Ovary (tissue), 9 donors: ENCODE measurements around the gene HNRNPDL. TPM values are rescaled to one million over a fixed set of nuclear protein-coding genes. Genes with fewer than 3 reads are reported as not detected.

Experiments
- DNase-seq, 5 donors: peaks; one replicate each; pipeline ENCODE4 v3.0.0-alpha.2; 2019 to 2020
- H3K27ac ChIP-seq, 2 donors: fragments of 200-600 bp; one replicate each; pipeline versions ENCODE4 v1.5.1 to v1.8.0; 2019 to 2022
- H3K27me3 ChIP-seq: fragments of 200-600 bp; one replicate; pipeline ENCODE4 v1.8.0; 2022
- H3K36me3 ChIP-seq: fragments of 200-600 bp; sonication (generic); one replicate; pipeline ENCODE4 v1.5.1; 2019
- H3K4me1 ChIP-seq: one replicate; pipeline ENCODE4 v1.8.1; 2013; ENCODE audit warnings: mild to moderate bottlenecking, moderate library complexity; ENCODE audit not compliant: insufficient read depth
- H3K4me3 ChIP-seq: fragments of 200-600 bp; sonication (generic); one replicate; pipeline ENCODE4 v1.5.1; 2017
- H3K9me3 ChIP-seq, 2 donors: fragments of 200-600 bp in 1 of 2; sonication (generic) in 1 of 2; one replicate each; pipeline versions ENCODE4 v1.5.1 to v1.8.1; 2013 to 2019; ENCODE audit warnings: mild to moderate bottlenecking in 1 of 2, moderate library complexity in 1 of 2
- CTCF ChIP-seq, 3 donors: fragments of 450-650 bp in 2 of 3; fragments of 200-600 bp in 1 of 3; IDR thresholded peaks; one replicate each; pipeline versions ENCODE4 v1.5.1 to v1.8.0; 2016 to 2022; ENCODE audit warnings: antibody characterized with exemption in 3 of 3, mild to moderate bottlenecking in 1 of 3
- EP300 ChIP-seq: sonication (generic); formaldehyde crosslinking; IDR thresholded peaks from one replicate; pipeline ENCODE4 v1.6.1; 2017; ENCODE audit warnings: antibody characterized with exemption
- POLR2A ChIP-seq: fragments of 450-650 bp; IDR thresholded peaks from one replicate; pipeline ENCODE4 v1.6.1; 2017; ENCODE audit warnings: antibody characterized with exemption, mild to moderate bottlenecking, moderate library complexity
- WGBS, 3 donors: extraction: QIAGEN DNeasy Blood & Tissue Kit in 1 of 3; methylation state at CpG; one replicate each; pipeline versions ENCODE4 v1.1.5 to v1.1.7; 2013 to 2017; 5-methylcytosine and 5-hydroxymethylcytosine counted together
- intact Hi-C, 4 donors: fragments of 100-400 bp; cut with DNase I; formaldehyde crosslinking; loops; one replicate each; pipeline versions ENCODE4 v1.11.0 to v1.15.1; 2022 to 2023
- polyA plus RNA-seq, 2 donors: library from polyadenylated mRNA; stranded (reverse); fragments of 200-250 nt in 1 of 2; fragments of 350-450 nt in 1 of 2; fragmentation: Illumina TruSeq in 1 of 2; extraction: RNeasy Lipid Tissue Mini Kit (QIAGEN cat#74804) in 1 of 2; gene quantifications; one replicate each; pipeline ENCODE4 v1.2.3, GENCODE V29; 2013 to 2014
- total RNA-seq, 7 donors: library from RNA; depleted of rRNA in 2 of 7; stranded (reverse); fragments of >200 nt in 2 of 7; fragmentation: NEBNext Ultra II Directional in 3 of 7; extraction: Animal tissue kit (Norgen Biotek cat#: 25700) in 3 of 7; gene quantifications; one replicate each; pipeline versions ENCODE4 v1.1.0 to v1.2.4, GENCODE V29; 2016 to 2023
- donor health status: DM: no; HTN: no; CAD: no; lungs with moderate emphysema.
- donor health status: DM: no; HTN: no; CAD: no.
- donor health status: Bipolar disorder and iron deficiency.
- donor health status: DM: yes; HTN: yes; CAD: no.
- donor health status: DM: no; HTN: no; CAD: no.
- donor health status: DM: yes; HTN: yes; CAD: no.

The HNRNPDL gene
- total and polyA plus RNA-seq, 9 donors, result 204 to 406 (median 337) TPM

GRCh38 chr4:82423245-82424054, 6.8 kb downstream of the HNRNPDL start:
- 83 to 86% (median 85%) methylated on average over 7 of the region's 7 CpGs for WGBS, 3 donors
- no peaks in the 10 kb centered on the region for H3K36me3 ChIP-seq
- H3K4me3 ChIP-seq, result no peak overlapping the region
- H3K9me3 ChIP-seq, result no peaks in the 10 kb centered on the region
- no peak for DNase-seq
- peaks cover 4% of the 10 kb centered on the region for H3K4me1 ChIP-seq
- intact Hi-C loops, result no loop called here
- no peaks in the 10 kb centered on the region for H3K27me3 ChIP-seq
- H3K27ac ChIP-seq, result no peak overlapping the region
- no peak for TF ChIP-seq CTCF (IDR thresholded peaks at IDR 0.05)
- no peak for TF ChIP-seq POLR2A
- no peak for TF ChIP-seq EP300

- Histone ChIP-seq H3K27me3 (no peaks in the 10 kb centered on the region), H3K27ac (no peak overlapping the region), H3K9me3 (no peaks in the 10 kb centered on the region), H3K4me3 (no peak overlapping the region), H3K36me3 (no peaks in the 10 kb centered on the region), H3K4me1 (peaks cover 3% of the 10 kb centered on the region)
- WGBS, 3 donors, result 77 to 83% (median 78%) methylated on average over 5 of the region's 5 CpGs
- TF ChIP-seq CTCF (IDR thresholded peaks at IDR 0.05) (no peak), EP300 (no peak), POLR2A (no peak)
- intact Hi-C loops, result no loop called here
- no peak for DNase-seq
Measured at GRCh38 chr4:82422616-82423015, 7.6 kb downstream of the HNRNPDL start.

- H3K4me1 ChIP-seq, result peaks cover 2% of the 10 kb centered on the region
- no peak for DNase-seq
- no peaks in the 10 kb centered on the region for H3K27me3 ChIP-seq
- H3K4me3 ChIP-seq, result no peak overlapping the region
- no peaks in the 10 kb centered on the region for H3K36me3 ChIP-seq
- TF ChIP-seq CTCF (IDR thresholded peaks at IDR 0.05) (no peak), POLR2A (no peak), EP300 (no peak)
- 78 to 83% (median 83%) methylated on average over 13 of the region's 13 CpGs for WGBS, 3 donors
- no peak overlapping the region for H3K27ac ChIP-seq
- intact Hi-C loops, result no loop called here
- no peaks in the 10 kb centered on the region for H3K9me3 ChIP-seq
Measured at GRCh38 chr4:82421796-82422560, 8.3 kb downstream of the HNRNPDL start.

GRCh38 chr4:82419451-82419850, 10.8 kb downstream of the HNRNPDL start:
- Histone ChIP-seq H3K36me3 (no peaks in the 10 kb centered on the region), H3K4me3 (no peak overlapping the region), H3K27ac (no peak overlapping the region), H3K4me1 (no peaks in the 10 kb centered on the region), H3K27me3 (no peaks in the 10 kb centered on the region), H3K9me3 (no peaks in the 10 kb centered on the region)
- WGBS, 3 donors, result 61 to 86% (median 76%) methylated on average over 3 of the region's 3 CpGs
- TF ChIP-seq EP300 (no peak), POLR2A (no peak), CTCF (IDR thresholded peaks at IDR 0.05) (no peak)
- intact Hi-C loops, result no loop called here
- DNase-seq, result no peak
